ENCODE data around the gene GNAI3. TPM values are rescaled to one million over a fixed set of nuclear protein-coding genes. Genes with fewer than 3 reads are reported as not detected.

GNAI3 gene
- polyA plus RNA-seq, 2 donors, result 3.5 to 6.8 TPM

DNA sequence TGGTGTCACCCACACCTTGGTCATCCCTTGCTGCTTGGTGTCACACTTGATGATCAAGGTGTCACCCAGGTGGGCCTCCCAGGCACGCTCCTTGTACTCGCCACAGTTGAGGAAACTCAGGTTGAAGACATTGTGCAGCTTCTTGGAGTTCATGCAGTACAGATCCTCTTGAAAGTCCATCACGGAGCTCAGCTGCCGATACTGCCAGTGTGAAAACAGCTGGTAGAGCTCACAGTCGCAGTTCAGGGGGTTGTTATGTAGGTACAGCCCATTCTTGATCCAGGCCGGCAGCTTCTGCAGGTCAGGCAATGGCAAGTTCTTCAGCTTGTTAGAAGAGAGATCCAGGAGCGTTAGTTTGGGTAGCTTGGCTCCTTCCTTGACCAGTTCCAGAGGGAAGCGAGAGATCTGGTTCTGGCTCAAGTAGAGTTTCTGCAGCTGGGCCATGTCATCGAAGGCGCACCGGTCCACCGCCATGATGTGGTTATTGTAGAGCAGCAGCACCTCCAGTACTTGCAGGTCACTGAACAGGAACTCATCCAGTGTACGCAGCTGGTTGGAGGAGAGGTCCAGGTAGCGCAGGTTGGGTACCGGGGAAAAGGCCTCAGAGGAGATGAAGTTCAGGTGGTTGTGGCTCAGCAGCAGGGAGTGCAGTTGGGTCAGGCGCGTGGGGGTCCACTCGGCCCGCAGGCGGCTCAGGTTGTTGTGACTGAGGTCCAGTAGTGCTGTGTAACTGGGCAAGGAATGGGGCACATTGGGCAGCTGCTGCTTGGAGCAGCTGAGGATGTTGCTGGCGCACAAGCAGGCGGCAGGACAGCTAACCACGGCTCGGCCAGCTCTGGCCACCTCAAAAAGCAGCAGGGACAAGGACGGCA, 40.2 kb upstream of the GNAI3 start:
- Histone ChIP-seq H3K4me1 (ENCODE audit: control insufficient read depth in 2 of 2, insufficient read depth in 2 of 2, low read length in 1 of 2) (peaks cover 2 to 15% of the 10 kb centered on the region in 2 donors), H3K4me3 (ENCODE audit: low read depth in 1 of 2, low read length in 2 of 2) (no peak overlapping the region)

DNA sequence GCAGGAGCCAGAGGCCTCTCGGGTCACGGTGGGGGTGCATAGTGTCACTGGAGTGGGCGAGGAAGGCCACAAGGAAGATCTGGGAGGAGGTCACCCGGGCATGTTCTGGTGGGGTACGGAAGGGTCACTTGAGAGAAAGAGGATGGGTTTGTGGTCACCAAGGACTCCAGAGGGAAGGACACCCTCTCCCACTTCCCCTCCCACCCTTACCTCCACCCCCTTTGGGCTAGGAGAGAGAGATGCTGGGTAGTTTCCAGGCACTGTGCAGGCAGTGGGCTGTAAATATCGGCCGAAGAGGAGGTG, 39.6 kb upstream of the GNAI3 start:
- H3K4me1 ChIP-seq (ENCODE audit: control insufficient read depth in 2 of 2, insufficient read depth in 2 of 2, low read length in 1 of 2), result peaks cover 2 to 15% of the 10 kb centered on the region in 2 donors
- 65 to 69% methylated on average over 7 of the region's 7 CpGs for WGBS, 2 donors
- H3K4me3 ChIP-seq (ENCODE audit: low read depth in 1 of 2, low read length in 2 of 2), result peak overlapping the region; percentile 66 to 69
- H3K27me3 ChIP-seq (ENCODE audit: control insufficient read depth in 1 of 2, insufficient read depth in 2 of 2, low read length in 2 of 2), result no peaks in the 10 kb centered on the region
- H3K9me3 ChIP-seq (ENCODE audit: control insufficient read depth in 2 of 2, insufficient read depth in 1 of 2, low read depth in 1 of 2, low read length in 1 of 2), result no peaks in the 10 kb centered on the region
- no peak overlapping the region for H3K27ac ChIP-seq (ENCODE audit: low read depth in 2 of 2, low read length in 1 of 2)
- H3K36me3 ChIP-seq (ENCODE audit: control insufficient read depth in 2 of 2, insufficient read depth in 2 of 2, low read length in 1 of 2), result peaks cover 0 to 11% of the 10 kb centered on the region in 2 donors

More for the DNA sequence above, 40.2 kb upstream of the GNAI3 start:
- H3K9me3 ChIP-seq (ENCODE audit: control insufficient read depth in 2 of 2, insufficient read depth in 1 of 2, low read depth in 1 of 2, low read length in 1 of 2), result no peaks in the 10 kb centered on the region
- peaks cover 0 to 11% of the 10 kb centered on the region in 2 donors for H3K36me3 ChIP-seq (ENCODE audit: control insufficient read depth in 2 of 2, insufficient read depth in 2 of 2, low read length in 1 of 2)
- H3K27me3 ChIP-seq (ENCODE audit: control insufficient read depth in 1 of 2, insufficient read depth in 2 of 2, low read length in 2 of 2), result no peaks in the 10 kb centered on the region
- WGBS, 2 donors, result 92 to 94% methylated on average over 25 of the region's 25 CpGs
- H3K27ac ChIP-seq (ENCODE audit: low read depth in 2 of 2, low read length in 1 of 2), result no peak overlapping the region

DNA sequence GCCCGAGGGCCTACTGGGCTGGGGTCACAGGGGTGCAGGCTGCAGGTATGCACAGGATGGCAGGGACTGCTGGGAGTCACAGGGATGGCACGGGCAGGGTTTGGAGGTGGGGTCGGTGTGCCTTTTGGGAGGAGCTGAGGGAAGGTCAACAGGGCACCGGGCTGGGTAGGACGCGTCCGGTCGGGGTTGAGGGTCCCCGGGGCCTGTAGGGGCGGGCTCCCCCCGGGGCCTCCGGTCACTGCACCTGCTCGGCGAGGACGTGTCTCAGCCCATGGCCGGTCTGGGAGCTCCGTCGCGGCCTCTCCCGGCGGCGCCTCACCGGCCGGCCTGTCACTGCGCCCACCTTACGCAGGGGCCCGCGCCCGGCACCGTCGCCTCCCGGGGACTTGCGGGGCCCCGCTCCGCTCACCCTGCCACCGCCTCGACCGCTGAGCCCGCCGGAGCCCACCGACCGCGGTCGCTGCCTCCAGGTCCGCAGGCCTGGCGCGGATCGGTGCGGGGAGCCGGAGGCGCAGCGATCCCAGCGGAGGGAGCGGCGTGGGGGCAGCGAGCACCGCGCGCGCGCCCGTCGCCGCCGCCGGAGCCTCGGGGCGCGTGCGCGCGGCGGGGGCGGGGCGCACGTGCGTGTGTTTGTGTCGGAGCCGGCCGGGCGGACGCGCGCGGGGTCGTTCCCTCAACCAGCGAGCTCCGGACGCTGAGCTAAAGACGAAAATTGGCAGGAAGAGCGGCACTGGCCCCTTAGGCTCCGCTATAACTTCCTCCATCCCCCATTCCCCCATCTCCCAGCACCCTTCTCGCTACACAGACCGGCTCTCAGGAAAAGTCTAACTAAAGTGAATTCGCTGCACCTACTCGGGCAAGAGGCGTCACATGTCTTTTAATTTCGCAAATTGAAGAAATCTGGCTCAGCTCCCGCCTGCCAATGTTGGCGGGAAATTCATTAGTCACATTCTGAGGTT, 39.0 kb upstream of the GNAI3 start, which contains the start of gene AMIGO1:
Gene AMIGO1 (minus strand): TSS at position 552 of the 959 bp plus-strand sequence. CDS start 815 bp downstream, outside the sequence.
- Histone ChIP-seq H3K27ac (ENCODE audit: low read depth in 2 of 2, low read length in 1 of 2) (no peak within 1 kb of the TSS), H3K4me3 (ENCODE audit: low read depth in 1 of 2, low read length in 2 of 2) (peak within 1 kb of the TSS; percentile 66 to 69), H3K27me3 (ENCODE audit: control insufficient read depth in 1 of 2, insufficient read depth in 2 of 2, low read length in 2 of 2) (no peaks in the 10 kb centered on the region), H3K9me3 (ENCODE audit: control insufficient read depth in 2 of 2, insufficient read depth in 1 of 2, low read depth in 1 of 2, low read length in 1 of 2) (no peaks in the 10 kb centered on the region), H3K4me1 (ENCODE audit: control insufficient read depth in 2 of 2, insufficient read depth in 2 of 2, low read length in 1 of 2) (peaks cover 2 to 14% of the 10 kb centered on the region in 2 donors), H3K36me3 (ENCODE audit: control insufficient read depth in 2 of 2, insufficient read depth in 2 of 2, low read length in 1 of 2) (peaks cover 0 to 11% of the 10 kb centered on the region in 2 donors)
- 1% methylated on average over 78 to 100 of the region's 100 CpGs for WGBS, 2 donors

DNA sequence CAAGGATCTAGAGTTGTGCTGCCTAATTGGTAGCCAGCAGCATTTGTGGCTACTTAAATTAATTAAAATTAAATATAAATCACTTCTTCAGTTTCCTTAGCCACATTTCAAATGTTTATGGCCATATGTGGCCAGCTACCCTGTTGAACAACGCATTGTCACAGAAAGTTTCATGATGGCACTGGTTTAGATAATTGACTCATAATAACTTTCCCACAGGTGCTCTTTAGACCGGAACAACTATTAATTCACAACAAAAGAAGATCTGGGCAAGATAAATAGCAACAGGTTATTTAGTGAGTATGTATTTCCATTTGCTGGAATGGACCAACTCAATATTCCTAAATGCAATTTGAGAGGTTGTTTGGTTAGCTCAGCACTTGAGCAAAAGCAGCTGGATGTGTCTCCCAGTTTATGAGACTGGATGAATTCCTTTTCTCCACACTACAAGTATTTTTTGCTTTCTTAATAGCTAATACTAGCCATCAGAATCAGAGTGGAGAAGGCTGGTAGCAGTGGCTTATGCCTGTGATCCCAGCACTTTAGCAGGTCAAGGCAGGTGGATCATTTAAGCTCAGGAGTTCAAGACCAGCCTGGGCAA, 35.2 kb upstream of the GNAI3 start:
- Histone ChIP-seq H3K36me3 (ENCODE audit: control insufficient read depth in 2 of 2, insufficient read depth in 2 of 2, low read length in 1 of 2) (no peaks in the 10 kb centered on the region), H3K4me1 (ENCODE audit: control insufficient read depth in 2 of 2, insufficient read depth in 2 of 2, low read length in 1 of 2) (peaks cover 0 to 14% of the 10 kb centered on the region in 2 donors), H3K27me3 (ENCODE audit: control insufficient read depth in 1 of 2, insufficient read depth in 2 of 2, low read length in 2 of 2) (no peaks in the 10 kb centered on the region), H3K4me3 (ENCODE audit: low read depth in 1 of 2, low read length in 2 of 2) (no peak overlapping the region), H3K27ac (ENCODE audit: low read depth in 2 of 2, low read length in 1 of 2) (no peak overlapping the region), H3K9me3 (ENCODE audit: control insufficient read depth in 2 of 2, insufficient read depth in 1 of 2, low read depth in 1 of 2, low read length in 1 of 2) (no peaks in the 10 kb centered on the region)
- 63 to 74% methylated on average over 2 of the region's 2 CpGs for WGBS, 2 donors

DNA sequence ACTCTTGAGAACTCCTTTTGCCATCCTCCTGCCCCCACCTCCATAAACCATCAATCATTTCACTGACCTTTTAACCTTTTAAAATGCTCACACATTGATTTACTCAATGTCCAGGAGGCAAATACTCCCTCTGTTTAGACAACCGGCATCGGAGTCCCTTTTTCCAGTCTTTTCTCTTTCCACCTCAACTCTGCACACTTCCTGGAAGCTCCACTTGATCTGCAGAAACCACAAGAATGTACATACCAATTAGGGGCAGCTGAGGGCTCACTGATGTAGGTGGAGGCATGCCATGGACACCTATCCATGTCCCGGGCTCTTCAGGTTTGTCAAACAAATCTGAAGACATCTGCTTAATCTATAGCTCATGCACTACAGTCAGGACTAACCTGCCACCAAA, 33.6 kb upstream of the GNAI3 start:
- Histone ChIP-seq H3K4me1 (ENCODE audit: control insufficient read depth in 2 of 2, insufficient read depth in 2 of 2, low read length in 1 of 2) (peaks cover 0 to 5% of the 10 kb centered on the region in 2 donors), H3K27ac (ENCODE audit: low read depth in 2 of 2, low read length in 1 of 2) (no peak overlapping the region), H3K27me3 (ENCODE audit: control insufficient read depth in 1 of 2, insufficient read depth in 2 of 2, low read length in 2 of 2) (no peaks in the 10 kb centered on the region), H3K4me3 (ENCODE audit: low read depth in 1 of 2, low read length in 2 of 2) (no peak overlapping the region), H3K36me3 (ENCODE audit: control insufficient read depth in 2 of 2, insufficient read depth in 2 of 2, low read length in 1 of 2) (no peaks in the 10 kb centered on the region), H3K9me3 (ENCODE audit: control insufficient read depth in 2 of 2, insufficient read depth in 1 of 2, low read depth in 1 of 2, low read length in 1 of 2) (no peaks in the 10 kb centered on the region)
- 63 to 65% methylated on average over 3 of the region's 3 CpGs for WGBS, 2 donors

DNA sequence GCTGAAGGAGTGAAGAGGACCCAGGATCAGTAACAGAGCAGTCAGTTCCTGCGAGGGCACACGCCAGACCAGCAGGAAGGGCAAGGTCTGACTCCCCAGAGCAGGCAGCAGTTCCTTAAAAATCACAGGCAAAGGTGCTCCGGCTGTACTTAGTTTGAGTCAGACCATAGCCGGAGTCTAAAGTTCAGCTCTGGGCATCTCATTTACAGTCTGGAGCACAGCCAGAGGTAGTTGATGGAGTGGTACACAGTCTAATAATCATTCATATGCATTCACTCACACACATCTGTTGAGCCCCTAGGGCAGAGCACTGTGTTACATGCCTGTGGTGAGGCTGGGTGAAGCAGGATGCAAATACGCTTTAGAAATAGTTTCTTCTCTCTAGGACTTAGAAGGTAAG, 31.5 kb upstream of the GNAI3 start:
- Histone ChIP-seq H3K36me3 (ENCODE audit: control insufficient read depth in 2 of 2, insufficient read depth in 2 of 2, low read length in 1 of 2) (no peaks in the 10 kb centered on the region), H3K4me3 (ENCODE audit: low read depth in 1 of 2, low read length in 2 of 2) (no peak overlapping the region), H3K27me3 (ENCODE audit: control insufficient read depth in 1 of 2, insufficient read depth in 2 of 2, low read length in 2 of 2) (no peaks in the 10 kb centered on the region), H3K9me3 (ENCODE audit: control insufficient read depth in 2 of 2, insufficient read depth in 1 of 2, low read depth in 1 of 2, low read length in 1 of 2) (no peaks in the 10 kb centered on the region), H3K4me1 (ENCODE audit: control insufficient read depth in 2 of 2, insufficient read depth in 2 of 2, low read length in 1 of 2) (no peaks in the 10 kb centered on the region), H3K27ac (ENCODE audit: low read depth in 2 of 2, low read length in 1 of 2) (no peak overlapping the region)
- WGBS, 2 donors, result 73 to 86% methylated on average over 5 of the region's 5 CpGs

DNA sequence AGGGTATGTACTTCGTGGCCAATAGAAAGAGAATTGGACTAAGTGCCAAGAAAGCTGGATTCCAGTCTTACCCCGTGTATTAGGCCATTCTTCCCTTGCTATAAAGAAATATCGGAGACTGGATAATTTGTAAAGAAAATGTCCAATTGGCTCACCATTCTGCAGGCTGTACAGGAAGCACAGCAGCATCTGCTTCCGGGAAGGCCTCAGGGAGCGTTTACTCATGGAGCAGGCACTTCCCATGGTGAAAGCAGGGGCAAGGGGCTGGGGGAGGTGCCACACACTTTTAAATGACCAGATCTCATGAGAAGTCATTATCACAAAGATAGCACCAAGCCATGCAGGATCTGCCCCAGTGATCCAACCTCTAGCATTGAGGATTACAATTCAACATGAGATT, 31.1 kb upstream of the GNAI3 start:
- H3K27ac ChIP-seq (ENCODE audit: low read depth in 2 of 2, low read length in 1 of 2), result no peak overlapping the region
- H3K36me3 ChIP-seq (ENCODE audit: control insufficient read depth in 2 of 2, insufficient read depth in 2 of 2, low read length in 1 of 2), result no peaks in the 10 kb centered on the region
- H3K9me3 ChIP-seq (ENCODE audit: control insufficient read depth in 2 of 2, insufficient read depth in 1 of 2, low read depth in 1 of 2, low read length in 1 of 2), result no peaks in the 10 kb centered on the region
- no peaks in the 10 kb centered on the region for H3K4me1 ChIP-seq (ENCODE audit: control insufficient read depth in 2 of 2, insufficient read depth in 2 of 2, low read length in 1 of 2)
- 82 to 85% methylated on average over 5 of the region's 5 CpGs for WGBS, 2 donors
- no peaks in the 10 kb centered on the region for H3K27me3 ChIP-seq (ENCODE audit: control insufficient read depth in 1 of 2, insufficient read depth in 2 of 2, low read length in 2 of 2)
- no peak overlapping the region for H3K4me3 ChIP-seq (ENCODE audit: low read depth in 1 of 2, low read length in 2 of 2)

DNA sequence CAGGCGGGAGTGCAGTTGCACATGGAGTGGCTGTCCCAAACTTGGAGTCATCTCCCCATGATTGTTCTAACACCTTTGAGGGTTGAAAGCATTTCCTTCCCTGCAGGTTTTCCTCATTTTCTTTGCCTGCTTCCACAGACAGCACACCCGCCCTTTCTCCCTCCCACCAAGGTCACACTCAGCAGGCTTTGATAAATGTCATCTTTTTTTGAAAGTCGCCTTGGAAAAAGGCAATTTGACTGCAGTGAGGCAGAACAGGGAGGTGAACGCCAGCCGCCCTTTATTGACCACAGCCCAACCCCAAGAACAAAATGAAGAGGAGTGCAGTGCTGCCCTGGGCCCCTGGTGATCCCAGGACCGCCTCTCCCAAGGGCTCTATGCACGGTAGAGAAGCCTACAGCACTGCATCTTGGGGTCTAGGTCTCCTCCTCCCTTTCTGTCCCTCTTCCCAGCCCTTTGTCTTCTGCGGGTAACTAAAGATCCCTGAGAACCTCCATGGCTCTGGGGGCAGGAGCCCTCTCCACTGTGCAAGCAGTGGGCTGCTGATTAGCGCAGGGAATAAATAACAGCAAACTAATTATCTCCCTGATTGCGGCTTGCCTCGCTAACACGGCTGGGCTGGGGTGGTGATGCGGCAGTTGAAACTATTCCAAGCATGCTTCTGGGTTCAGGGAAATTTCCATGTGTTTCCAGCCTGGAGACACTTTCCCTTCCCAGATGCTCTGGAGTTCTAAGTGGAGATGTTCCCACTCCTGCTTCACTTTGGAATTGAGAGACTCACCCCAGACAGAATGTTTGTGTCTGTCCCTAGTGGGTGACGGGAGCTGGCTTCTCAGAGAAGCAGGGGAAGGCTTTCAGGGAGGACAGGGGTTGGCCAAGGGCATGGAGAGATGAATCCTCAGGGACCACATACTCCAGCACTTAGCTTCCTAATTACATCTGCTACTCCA, 27.1 kb upstream of the GNAI3 start:
- Histone ChIP-seq H3K4me1 (ENCODE audit: control insufficient read depth in 2 of 2, insufficient read depth in 2 of 2, low read length in 1 of 2) (no peaks in the 10 kb centered on the region), H3K27me3 (ENCODE audit: control insufficient read depth in 1 of 2, insufficient read depth in 2 of 2, low read length in 2 of 2) (no peaks in the 10 kb centered on the region), H3K9me3 (ENCODE audit: control insufficient read depth in 2 of 2, insufficient read depth in 1 of 2, low read depth in 1 of 2, low read length in 1 of 2) (no peaks in the 10 kb centered on the region), H3K27ac (ENCODE audit: low read depth in 2 of 2, low read length in 1 of 2) (no peak overlapping the region), H3K4me3 (ENCODE audit: low read depth in 1 of 2, low read length in 2 of 2) (no peak overlapping the region), H3K36me3 (ENCODE audit: control insufficient read depth in 2 of 2, insufficient read depth in 2 of 2, low read length in 1 of 2) (no peaks in the 10 kb centered on the region)
- WGBS, 2 donors, result 69 to 73% methylated on average over 14 of the region's 14 CpGs

Measured in esophagus (tissue), 2 donors.